PC-3 (cell line): ENCODE data around the gene TOLLIP.

Experiments used
- EZH2 ChIP-seq: fragments of 300-600 bp; sonication (generic); IDR thresholded peaks from one replicate; pipeline ENCODE4 v1.6.1; 2017; ENCODE audit warnings: antibody characterized with exemption, mild to moderate bottlenecking, low read length; ENCODE audit not compliant: unreplicated experiment
- TF ChIP-seq, protein P1 (sequence below): fragments of 300-600 bp; sonication (generic); conservative IDR thresholded peaks from 2 replicates; pipeline ENCODE4 v1.5.1; 2017; ENCODE audit warnings: antibody characterized with exemption, low read depth, mild to moderate bottlenecking, low read length

DNA sequence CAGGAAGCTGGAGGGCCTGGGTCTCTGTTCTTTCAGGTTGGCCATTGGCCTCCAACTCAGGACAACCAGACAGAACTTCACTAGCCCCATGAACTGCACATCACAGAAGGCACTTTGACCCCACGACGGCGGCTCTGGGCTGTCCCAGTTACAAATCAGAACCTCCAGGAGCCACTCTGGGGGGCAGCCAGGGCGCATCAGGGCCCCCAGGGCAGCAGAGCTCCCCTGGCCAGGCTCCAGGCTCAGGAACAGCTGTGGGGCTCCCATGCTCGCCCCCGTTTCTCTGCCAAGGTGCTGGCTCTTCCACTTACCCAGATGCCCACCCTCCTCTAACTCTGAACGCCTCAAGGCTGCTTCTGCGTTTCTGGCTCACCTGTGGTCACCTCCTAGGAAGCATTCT is 25.5 kb downstream of the TOLLIP start:
- TF ChIP-seq, protein P1, sequence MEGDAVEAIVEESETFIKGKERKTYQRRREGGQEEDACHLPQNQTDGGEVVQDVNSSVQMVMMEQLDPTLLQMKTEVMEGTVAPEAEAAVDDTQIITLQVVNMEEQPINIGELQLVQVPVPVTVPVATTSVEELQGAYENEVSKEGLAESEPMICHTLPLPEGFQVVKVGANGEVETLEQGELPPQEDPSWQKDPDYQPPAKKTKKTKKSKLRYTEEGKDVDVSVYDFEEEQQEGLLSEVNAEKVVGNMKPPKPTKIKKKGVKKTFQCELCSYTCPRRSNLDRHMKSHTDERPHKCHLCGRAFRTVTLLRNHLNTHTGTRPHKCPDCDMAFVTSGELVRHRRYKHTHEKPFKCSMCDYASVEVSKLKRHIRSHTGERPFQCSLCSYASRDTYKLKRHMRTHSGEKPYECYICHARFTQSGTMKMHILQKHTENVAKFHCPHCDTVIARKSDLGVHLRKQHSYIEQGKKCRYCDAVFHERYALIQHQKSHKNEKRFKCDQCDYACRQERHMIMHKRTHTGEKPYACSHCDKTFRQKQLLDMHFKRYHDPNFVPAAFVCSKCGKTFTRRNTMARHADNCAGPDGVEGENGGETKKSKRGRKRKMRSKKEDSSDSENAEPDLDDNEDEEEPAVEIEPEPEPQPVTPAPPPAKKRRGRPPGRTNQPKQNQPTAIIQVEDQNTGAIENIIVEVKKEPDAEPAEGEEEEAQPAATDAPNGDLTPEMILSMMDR, result no peak
- TF ChIP-seq EZH2, result no peak
